IMR-90 (cell line): ENCODE data around the gene DLX3.

Experiments
- CHD1 ChIP-seq: IDR thresholded peaks from 2 replicates; pipeline ENCODE4 v1.6.1; 2012; ENCODE audit warnings: low read depth, low read length, improper control_type of control experiment
- MAFK ChIP-seq: IDR thresholded peaks from 2 replicates; pipeline ENCODE4 v1.6.1; 2012; ENCODE audit warnings: low read depth, low read length, improper control_type of control experiment
- POLR2A ChIP-seq: IDR thresholded peaks from 2 replicates; pipeline ENCODE4 v1.6.1; 2012; ENCODE audit warnings: mild to moderate bottlenecking, low read depth, low read length
- RFX5 ChIP-seq: IDR thresholded peaks from 2 replicates; pipeline ENCODE4 v1.8.0; 2012; ENCODE audit warnings: low read depth, mild to moderate bottlenecking, low read length, moderate library complexity
- TF ChIP-seq, protein P1 (sequence below): fragments of 150-350 bp; IDR thresholded peaks from 2 replicates; pipeline ENCODE4 v1.6.1; 2016; ENCODE audit warnings: low read depth, mild to moderate bottlenecking, low read length, moderate library complexity, borderline replicate concordance
- TF ChIP-seq, protein P2 (sequence below): conservative IDR thresholded peaks from 2 replicates; pipeline ENCODE4 v1.5.1; 2012; ENCODE audit warnings: mild to moderate bottlenecking, low read depth, low read length, improper control_type of control experiment

DNA sequence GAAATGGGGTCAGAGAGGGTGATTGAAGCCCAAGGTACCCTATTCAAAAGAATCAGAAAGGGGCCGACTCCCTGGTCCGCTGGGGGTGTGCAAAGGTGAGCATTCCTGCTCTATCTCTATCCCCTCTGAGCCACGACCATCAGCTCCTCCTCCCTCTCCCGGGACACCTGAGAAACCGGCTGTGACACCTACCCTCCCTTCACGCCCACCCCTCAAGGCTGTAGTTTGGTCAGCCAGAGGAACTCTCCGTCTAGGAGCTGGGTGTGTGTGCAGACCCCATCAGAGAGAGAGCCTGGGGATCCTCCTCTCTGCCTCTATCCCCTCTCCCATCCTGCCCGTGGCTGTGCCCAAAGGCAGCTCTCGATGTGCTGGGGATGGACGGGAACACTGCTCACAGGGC is 53.6 kb downstream of the DLX3 start:
- TF ChIP-seq, protein P1, sequence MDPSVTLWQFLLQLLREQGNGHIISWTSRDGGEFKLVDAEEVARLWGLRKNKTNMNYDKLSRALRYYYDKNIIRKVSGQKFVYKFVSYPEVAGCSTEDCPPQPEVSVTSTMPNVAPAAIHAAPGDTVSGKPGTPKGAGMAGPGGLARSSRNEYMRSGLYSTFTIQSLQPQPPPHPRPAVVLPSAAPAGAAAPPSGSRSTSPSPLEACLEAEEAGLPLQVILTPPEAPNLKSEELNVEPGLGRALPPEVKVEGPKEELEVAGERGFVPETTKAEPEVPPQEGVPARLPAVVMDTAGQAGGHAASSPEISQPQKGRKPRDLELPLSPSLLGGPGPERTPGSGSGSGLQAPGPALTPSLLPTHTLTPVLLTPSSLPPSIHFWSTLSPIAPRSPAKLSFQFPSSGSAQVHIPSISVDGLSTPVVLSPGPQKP, result no peak
- TF ChIP-seq, protein P2, sequence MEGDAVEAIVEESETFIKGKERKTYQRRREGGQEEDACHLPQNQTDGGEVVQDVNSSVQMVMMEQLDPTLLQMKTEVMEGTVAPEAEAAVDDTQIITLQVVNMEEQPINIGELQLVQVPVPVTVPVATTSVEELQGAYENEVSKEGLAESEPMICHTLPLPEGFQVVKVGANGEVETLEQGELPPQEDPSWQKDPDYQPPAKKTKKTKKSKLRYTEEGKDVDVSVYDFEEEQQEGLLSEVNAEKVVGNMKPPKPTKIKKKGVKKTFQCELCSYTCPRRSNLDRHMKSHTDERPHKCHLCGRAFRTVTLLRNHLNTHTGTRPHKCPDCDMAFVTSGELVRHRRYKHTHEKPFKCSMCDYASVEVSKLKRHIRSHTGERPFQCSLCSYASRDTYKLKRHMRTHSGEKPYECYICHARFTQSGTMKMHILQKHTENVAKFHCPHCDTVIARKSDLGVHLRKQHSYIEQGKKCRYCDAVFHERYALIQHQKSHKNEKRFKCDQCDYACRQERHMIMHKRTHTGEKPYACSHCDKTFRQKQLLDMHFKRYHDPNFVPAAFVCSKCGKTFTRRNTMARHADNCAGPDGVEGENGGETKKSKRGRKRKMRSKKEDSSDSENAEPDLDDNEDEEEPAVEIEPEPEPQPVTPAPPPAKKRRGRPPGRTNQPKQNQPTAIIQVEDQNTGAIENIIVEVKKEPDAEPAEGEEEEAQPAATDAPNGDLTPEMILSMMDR, result no peak
- no peak for TF ChIP-seq POLR2A
- no peak for TF ChIP-seq MAFK
- no peak for TF ChIP-seq CHD1
- TF ChIP-seq RFX5, result no peak
